ENCODE measurements around the gene GNPTG. TPM values are rescaled to one million over a fixed set of nuclear protein-coding genes. Genes with fewer than 3 reads are reported as not detected.

GNPTG gene
- total and polyA plus RNA-seq, 2 of the 13 experiments (the other 11 are each of a cell fraction or from before 2014, with no cell fraction given), result 22.7 to 71.1 TPM

GRCh38 chr16:1351582-1352362 is at the start of gene GNPTG, which contains the start of gene TSR3 (continued):
- TF ChIP-seq FOXA3 (CRISPR knock-in tag; IDR thresholded peaks at IDR 0.05), result peak; percentile 55; the same call in 1 of the 2 replicates
- TF ChIP-seq ZSCAN12 (CRISPR knock-in tag; IDR thresholded peaks at IDR 0.05), result no peak
- TF ChIP-seq, protein P1, sequence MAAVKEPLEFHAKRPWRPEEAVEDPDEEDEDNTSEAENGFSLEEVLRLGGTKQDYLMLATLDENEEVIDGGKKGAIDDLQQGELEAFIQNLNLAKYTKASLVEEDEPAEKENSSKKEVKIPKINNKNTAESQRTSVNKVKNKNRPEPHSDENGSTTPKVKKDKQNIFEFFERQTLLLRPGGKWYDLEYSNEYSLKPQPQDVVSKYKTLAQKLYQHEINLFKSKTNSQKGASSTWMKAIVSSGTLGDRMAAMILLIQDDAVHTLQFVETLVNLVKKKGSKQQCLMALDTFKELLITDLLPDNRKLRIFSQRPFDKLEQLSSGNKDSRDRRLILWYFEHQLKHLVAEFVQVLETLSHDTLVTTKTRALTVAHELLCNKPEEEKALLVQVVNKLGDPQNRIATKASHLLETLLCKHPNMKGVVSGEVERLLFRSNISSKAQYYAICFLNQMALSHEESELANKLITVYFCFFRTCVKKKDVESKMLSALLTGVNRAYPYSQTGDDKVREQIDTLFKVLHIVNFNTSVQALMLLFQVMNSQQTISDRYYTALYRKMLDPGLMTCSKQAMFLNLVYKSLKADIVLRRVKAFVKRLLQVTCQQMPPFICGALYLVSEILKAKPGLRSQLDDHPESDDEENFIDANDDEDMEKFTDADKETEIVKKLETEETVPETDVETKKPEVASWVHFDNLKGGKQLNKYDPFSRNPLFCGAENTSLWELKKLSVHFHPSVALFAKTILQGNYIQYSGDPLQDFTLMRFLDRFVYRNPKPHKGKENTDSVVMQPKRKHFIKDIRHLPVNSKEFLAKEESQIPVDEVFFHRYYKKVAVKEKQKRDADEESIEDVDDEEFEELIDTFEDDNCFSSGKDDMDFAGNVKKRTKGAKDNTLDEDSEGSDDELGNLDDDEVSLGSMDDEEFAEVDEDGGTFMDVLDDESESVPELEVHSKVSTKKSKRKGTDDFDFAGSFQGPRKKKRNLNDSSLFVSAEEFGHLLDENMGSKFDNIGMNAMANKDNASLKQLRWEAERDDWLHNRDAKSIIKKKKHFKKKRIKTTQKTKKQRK (IDR thresholded peaks at IDR 0.05; ENCODE audit: low read length), result no peak
- TF ChIP-seq MTF2 (CRISPR knock-in tag; IDR thresholded peaks at IDR 0.05; ENCODE audit: borderline replicate concordance), result no peak
- no peak for TF ChIP-seq CHCHD3 (CRISPR knock-in tag; IDR thresholded peaks at IDR 0.05)
- TF ChIP-seq IRF1 (CRISPR knock-in tag; IDR thresholded peaks at IDR 0.05; ENCODE audit: low read depth), result no peak
- peak; percentile 60; the same call in 1 of the 2 replicates for TF ChIP-seq ZBTB25 (CRISPR knock-in tag; IDR thresholded peaks at IDR 0.05)
- TF ChIP-seq HMGA1 (CRISPR knock-in tag; conservative IDR thresholded peaks at IDR 0.05), result no peak
- TF ChIP-seq FOXK2 (IDR thresholded peaks at IDR 0.05), result no peak
- no peak for TF ChIP-seq TBX3 (IDR thresholded peaks at IDR 0.05; ENCODE audit: borderline replicate concordance)
- TF ChIP-seq HMG20A (CRISPR knock-in tag; IDR thresholded peaks at IDR 0.05; ENCODE audit: borderline replicate concordance), result no peak
- TF ChIP-seq, protein P2, sequence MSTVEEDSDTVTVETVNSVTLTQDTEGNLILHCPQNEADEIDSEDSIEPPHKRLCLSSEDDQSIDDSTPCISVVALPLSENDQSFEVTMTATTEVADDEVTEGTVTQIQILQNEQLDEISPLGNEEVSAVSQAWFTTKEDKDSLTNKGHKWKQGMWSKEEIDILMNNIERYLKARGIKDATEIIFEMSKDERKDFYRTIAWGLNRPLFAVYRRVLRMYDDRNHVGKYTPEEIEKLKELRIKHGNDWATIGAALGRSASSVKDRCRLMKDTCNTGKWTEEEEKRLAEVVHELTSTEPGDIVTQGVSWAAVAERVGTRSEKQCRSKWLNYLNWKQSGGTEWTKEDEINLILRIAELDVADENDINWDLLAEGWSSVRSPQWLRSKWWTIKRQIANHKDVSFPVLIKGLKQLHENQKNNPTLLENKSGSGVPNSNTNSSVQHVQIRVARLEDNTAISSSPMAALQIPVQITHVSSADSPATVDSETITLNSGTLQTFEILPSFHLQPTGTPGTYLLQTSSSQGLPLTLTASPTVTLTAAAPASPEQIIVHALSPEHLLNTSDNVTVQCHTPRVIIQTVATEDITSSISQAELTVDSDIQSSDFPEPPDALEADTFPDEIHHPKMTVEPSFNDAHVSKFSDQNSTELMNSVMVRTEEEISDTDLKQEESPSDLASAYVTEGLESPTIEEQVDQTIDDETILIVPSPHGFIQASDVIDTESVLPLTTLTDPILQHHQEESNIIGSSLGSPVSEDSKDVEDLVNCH (CRISPR knock-in tag; IDR thresholded peaks at IDR 0.05), result no peak
- TF ChIP-seq ZNF33B (CRISPR knock-in tag; IDR thresholded peaks at IDR 0.05), result no peak
- no peak for TF ChIP-seq TEAD3 (CRISPR knock-in tag; optimal IDR thresholded peaks at IDR 0.05; ENCODE audit: borderline replicate concordance)
- TF ChIP-seq ZFP1 (CRISPR knock-in tag; IDR thresholded peaks at IDR 0.05), result no peak
- no peak for TF ChIP-seq FOXA1 (IDR thresholded peaks at IDR 0.05)
- TF ChIP-seq FOXA1 (CRISPR knock-in tag; IDR thresholded peaks at IDR 0.05), result no peak
- no peak for TF ChIP-seq PHF21A (CRISPR knock-in tag; IDR thresholded peaks at IDR 0.05)
- no peak for TF ChIP-seq ZBED4 (CRISPR knock-in tag; IDR thresholded peaks at IDR 0.05; ENCODE audit: borderline replicate concordance)
- no peak for TF ChIP-seq ZNF44 (CRISPR knock-in tag; IDR thresholded peaks at IDR 0.05)
